ENCODE results near the gene HACL1. TPM values are rescaled to one million over a fixed set of nuclear protein-coding genes. Genes with fewer than 3 reads are reported as not detected.

HACL1 gene
- total and polyA plus RNA-seq, 2 donors (not counting 3 experiments of a cell fraction or from before 2014, with no cell fraction given), result 16.5 to 27.4 TPM

DNA sequence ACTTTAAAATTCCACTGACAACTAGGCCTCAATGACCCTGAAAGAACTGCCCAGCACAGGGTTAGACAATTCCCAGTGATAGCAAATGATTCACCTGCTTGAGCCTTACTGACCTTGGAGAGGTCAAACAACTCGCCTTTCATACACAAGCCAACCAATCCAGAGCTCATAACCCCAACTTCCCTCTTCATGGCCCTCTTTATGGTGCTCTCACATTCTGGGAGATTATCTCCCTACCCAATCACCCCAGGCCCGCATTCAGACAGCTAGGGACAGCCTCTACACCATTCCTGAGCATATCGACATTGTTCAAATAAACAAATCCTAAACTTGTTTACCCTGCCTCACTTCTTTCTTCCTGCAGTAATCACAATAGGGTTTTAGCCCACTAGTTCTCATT lies 47.6 kb downstream of the HACL1 start:
- CTCF ChIA-PET, result no interaction called here
- TF ChIP-seq GATA2 (IDR thresholded peaks at IDR 0.05; ENCODE audit: insufficient read depth, insufficient read length, low read depth, low read length), result no peak
- TF ChIP-seq FOS (IDR thresholded peaks at IDR 0.05; ENCODE audit: borderline replicate concordance, insufficient read depth, low read length), result no peak
- TF ChIP-seq, protein P1, sequence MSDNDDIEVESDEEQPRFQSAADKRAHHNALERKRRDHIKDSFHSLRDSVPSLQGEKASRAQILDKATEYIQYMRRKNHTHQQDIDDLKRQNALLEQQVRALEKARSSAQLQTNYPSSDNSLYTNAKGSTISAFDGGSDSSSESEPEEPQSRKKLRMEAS (IDR thresholded peaks at IDR 0.05; ENCODE audit: insufficient read depth, insufficient read length), result no peak
- TF ChIP-seq POLR2AphosphoS5 (IDR thresholded peaks at IDR 0.05; ENCODE audit: insufficient read depth, low read depth, low read length), result no peak
- no peak for TF ChIP-seq POLR2A (IDR thresholded peaks at IDR 0.05; ENCODE audit: low read depth, low read length)
- TF ChIP-seq JUN (IDR thresholded peaks at IDR 0.05; ENCODE audit: borderline replicate concordance, insufficient read depth, insufficient read length, low read depth), result no peak
- no peak for TF ChIP-seq CTCF (IDR thresholded peaks at IDR 0.05; ENCODE audit: extremely low read depth in 1 of 2, insufficient read depth in 1 of 2, low read depth in 1 of 2, low read length in 2 of 2)
- TF ChIP-seq EZH2 (IDR thresholded peaks at IDR 0.05; ENCODE audit: borderline replicate concordance, low read depth, low read length, severe bottlenecking), result no peak
- TF ChIP-seq MYC (IDR thresholded peaks at IDR 0.05; ENCODE audit: low read depth, low read length), result no peak
- dilution Hi-C loops (cut with MboI; ENCODE audit: extremely low pct_ligation_motif_present, low sequenced_read_pairs), result no loop called here

More for the DNA sequence above, 47.6 kb downstream of the HACL1 start:
- Histone ChIP-seq H3K9ac (replicated peaks; ENCODE audit: extremely low read depth, insufficient read depth, low read length) (no peak overlapping the region), H3K4me3 (replicated peaks in 1 of 3; ENCODE audit: insufficient read depth in 1 of 3, low read depth in 1 of 3, low read length in 3 of 3) (no peak overlapping the region), H3K9me3 (replicated peaks; ENCODE audit: control insufficient read depth, insufficient read depth, low read length) (no peaks in the 10 kb centered on the region), H3K27ac (ENCODE audit: insufficient read depth, low read depth, low read length) (no peak overlapping the region), H4K20me1 (replicated peaks; ENCODE audit: control insufficient read depth, extremely low read depth, insufficient read depth, low read length) (no peaks in the 10 kb centered on the region), H3K4me2 (ENCODE audit: insufficient read depth, low read length) (no peak overlapping the region), H3K9me1 (replicated peaks; ENCODE audit: control insufficient read depth, extremely low read depth, insufficient read depth, low read length) (no peaks in the 10 kb centered on the region), H3K27me3 (ENCODE audit: control insufficient read depth in 2 of 2, insufficient read depth in 2 of 2, low read length in 2 of 2) (no peaks in the 10 kb centered on the region), H2AFZ (ENCODE audit: low read depth, low read length) (no peak overlapping the region), H3K4me1 (ENCODE audit: control insufficient read depth, extremely low read depth, insufficient read depth, low read length) (no peaks in the 10 kb centered on the region), H3K36me3 (ENCODE audit: control insufficient read depth in 2 of 2, extremely low read depth in 1 of 2, insufficient read depth in 2 of 2, low read length in 2 of 2) (peaks cover 1 to 3% of the 10 kb centered on the region in 2 experiments), H3K79me2 (ENCODE audit: control insufficient read depth, insufficient read depth, low read length) (no peaks in the 10 kb centered on the region)
- POLR2A ChIA-PET, result no interaction called here
- intact Hi-C loops (cut with micrococcal nuclease), result no loop called here
- no TSS peak for BruUV-seq (replicated peaks)
- no peak for FAIRE-seq
- no peak for DNase-seq (ENCODE audit: low read depth, low spot score)
